ENCODE results near the gene KRT75.
"Not testable (repeated sequence)": the region's sequence is repeated elsewhere in the genome, so short reads cannot be mapped to it uniquely, and the experiment has no call there.

KRT75 gene

GRCh38 chr12:52434081-52434733 lies at the start of gene KRT75:
Gene KRT75 (minus strand): TSS chr12:52434371. CDS start chr12:52434304, 67 bp downstream.
- DNase-seq, result no peak

- no peak for DNase-seq
Observed at GRCh38 chr12:52480073-52480472, 45.9 kb upstream of the KRT75 start.

DNA sequence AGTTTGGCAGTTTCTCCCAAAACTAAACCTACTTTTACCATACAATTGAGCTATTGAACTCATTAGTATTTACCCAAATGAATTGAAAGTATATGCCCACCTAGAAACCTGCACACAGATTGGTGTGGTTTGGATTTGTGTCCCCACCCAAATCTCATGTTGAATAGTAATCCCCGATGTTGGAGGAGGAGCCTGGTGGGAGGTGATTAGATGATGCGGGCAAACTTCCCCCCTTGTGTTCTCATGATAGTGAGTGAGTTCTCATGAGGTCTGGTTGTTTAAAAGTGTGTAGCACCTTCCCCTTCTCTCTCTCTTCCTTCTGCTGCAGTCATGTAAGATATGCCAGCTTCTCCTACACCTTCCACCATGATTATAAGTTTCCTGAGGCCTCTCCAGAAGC lies 43.5 kb upstream of the KRT75 start:
- DNase-seq, result no peak

- DNase-seq, result no peak
Observed at GRCh38 chr12:52474212-52474611, 40.0 kb upstream of the KRT75 start.

DNA sequence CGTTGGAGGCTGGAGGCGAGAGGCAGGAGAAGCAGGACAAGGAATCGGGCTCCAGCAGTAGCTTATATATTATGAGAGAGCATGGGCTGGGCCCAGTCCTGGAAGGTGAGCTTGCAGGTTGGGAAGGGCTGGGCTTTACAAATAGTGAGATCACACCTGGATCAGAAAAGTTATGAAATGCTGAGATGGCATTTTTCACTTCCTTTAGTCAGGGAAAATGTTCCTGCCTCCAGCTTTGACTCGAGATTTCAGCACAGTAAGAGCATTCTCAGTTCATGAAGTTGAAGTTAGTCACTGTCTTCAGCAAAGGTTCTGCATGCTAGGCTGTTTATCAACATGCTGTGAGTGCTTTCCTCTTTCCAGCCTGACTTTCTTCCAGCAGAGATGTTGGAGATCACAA lies 39.6 kb upstream of the KRT75 start, which contains the start of gene KRT6C:
KRT6C (minus strand) TSS at position 38 of the 400 bp plus-strand sequence. CDS start 68 bp downstream, outside the sequence.
- DNase-seq, result no peak

DNA sequence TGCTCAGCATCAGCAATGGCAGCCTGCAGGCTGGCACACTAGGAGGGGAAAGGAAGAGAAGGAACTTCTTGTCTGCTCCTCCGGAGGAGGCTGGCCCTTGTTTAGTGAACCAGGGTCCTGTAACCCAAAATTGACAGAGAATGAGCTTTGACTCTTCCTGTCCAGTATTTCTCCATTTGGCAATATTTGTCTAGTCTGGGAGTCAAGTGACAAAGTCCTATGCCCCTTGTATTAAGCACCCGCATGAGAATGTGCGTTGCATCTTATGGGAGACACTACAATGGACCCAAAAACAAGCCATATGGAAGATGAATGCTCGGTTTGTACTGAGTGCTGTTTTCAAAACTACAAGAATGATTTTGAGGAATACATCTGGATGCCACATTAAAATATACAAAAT lies 35.7 kb upstream of the KRT75 start:
- DNase-seq, result no peak

GRCh38 chr12:52464897-52465296 lies 30.7 kb upstream of the KRT75 start:
- no peak for DNase-seq

- DNase-seq, result no peak
Observed at GRCh38 chr12:52461693-52462092, 27.5 kb upstream of the KRT75 start.

- no peak for DNase-seq
Observed at GRCh38 chr12:52458861-52459260, 24.7 kb upstream of the KRT75 start.

DNA sequence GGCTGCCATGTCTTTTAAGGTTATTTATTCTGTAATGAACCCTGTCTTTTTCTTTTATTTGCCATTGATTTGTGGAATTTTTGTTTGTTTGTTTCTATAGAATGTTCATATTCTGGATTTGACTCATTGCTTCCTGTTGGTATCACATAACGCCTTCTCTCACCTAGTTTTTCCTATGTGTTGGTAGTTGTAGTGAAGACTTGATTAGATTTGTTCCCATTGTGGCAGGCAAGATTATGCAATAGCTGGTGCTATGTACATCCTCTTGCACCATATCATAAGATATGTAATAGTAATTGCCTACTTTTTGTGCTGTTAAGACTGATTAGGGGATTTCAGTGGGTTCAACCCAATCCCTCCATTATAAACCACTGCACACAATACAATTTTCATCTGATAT lies 21.6 kb upstream of the KRT75 start:
- DNase-seq, result no peak

DNA sequence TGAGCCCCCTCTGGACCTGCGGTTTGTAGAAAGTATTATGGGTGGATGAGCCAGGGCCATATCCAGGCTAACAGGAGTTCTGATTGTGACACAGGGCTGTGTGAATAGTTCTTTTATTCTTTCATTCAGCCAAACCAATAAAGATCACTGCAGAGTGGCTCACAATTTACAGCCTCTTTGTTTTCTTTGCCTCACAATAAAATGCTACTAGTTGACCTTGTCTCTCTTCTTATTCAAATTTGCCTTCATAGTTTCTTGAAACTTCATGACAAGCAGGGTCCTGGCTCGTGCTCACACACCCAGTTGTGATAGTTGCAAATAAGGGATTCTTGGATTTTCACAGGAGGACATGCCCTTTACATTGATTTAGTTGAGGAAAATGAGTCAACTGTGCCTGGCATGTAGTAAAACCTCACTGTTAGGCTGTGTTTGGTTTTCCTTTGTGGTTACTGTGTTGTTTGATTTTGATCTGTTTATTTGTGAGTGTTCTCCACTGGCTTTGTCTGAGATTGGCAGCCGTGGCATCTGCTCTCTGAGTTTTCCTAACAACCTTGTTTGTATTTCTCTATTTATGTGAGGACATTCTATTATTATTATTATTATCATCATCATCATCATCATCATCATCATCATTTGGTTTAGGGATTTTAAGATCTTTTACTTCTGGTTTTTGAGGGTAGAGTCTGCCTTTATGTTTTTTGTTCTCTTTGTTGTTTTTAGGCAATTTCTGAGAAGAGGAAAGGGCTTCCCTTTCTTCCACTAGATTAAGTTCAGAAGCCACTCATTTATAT lies 20.4 kb upstream of the KRT75 start:
- no peak for DNase-seq

DNA sequence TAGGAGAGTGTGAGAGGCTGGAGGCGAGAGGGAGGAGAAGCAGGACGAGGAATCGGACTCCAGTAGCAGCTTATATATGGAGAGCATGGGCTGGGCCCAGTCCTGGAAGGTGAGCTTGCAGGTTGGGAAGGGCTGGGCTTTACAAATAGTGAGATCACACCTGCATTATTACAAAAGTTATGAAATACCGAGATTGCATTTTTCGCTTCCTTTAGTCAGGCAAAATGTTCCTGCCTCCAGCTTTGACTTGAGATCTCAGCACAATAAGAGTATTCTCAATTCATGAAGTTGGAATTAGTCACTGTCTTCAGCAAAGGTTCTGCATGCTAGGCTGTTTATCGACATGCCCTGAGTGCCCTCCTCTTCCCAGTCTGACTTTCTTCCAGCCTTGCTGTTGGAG lies 17.9 kb upstream of the KRT75 start, which contains the start of gene KRT6B:
KRT6B (minus strand) TSS at position 46 of the 400 bp plus-strand sequence. CDS start 68 bp downstream, outside the sequence.
- DNase-seq, result no peak

- DNase-seq, result no peak
Observed at GRCh38 chr12:52448228-52448627, 14.1 kb upstream of the KRT75 start.

- not testable (repeated sequence) for DNase-seq
Observed at GRCh38 chr12:52447196-52447595, 13.0 kb upstream of the KRT75 start.

DNA sequence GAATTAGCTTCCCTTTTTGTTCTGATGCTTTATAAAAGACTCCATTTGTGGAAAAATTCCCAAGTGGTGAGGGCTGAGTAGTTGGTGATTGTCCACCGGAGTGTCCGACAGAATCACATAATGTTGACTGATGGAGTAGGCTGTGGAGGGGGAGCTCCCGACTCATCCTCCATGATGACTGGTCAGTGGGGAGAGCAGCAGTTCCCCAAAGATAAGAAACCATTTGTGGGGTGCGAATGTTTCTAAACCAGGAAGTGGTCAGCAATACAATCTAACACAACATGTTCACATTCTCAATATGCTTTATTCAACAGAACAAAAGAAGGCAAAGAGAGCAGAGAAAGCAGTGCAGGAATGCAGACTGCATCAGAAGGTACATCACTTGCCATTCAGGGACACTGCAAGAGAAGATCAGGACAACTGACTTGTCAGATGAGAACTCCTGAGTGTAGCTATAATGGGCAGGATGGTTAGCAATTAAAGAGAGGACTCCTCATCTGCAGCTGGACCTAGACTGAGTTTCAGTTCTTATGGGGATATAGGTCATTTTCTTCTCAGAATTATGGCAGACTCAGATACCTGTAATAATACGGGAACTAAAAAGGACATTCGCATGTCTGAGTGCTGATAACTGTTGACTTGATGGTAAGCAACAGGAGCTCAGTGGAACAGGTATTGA lies 12.3 kb upstream of the KRT75 start:
- no peak for DNase-seq

DNA sequence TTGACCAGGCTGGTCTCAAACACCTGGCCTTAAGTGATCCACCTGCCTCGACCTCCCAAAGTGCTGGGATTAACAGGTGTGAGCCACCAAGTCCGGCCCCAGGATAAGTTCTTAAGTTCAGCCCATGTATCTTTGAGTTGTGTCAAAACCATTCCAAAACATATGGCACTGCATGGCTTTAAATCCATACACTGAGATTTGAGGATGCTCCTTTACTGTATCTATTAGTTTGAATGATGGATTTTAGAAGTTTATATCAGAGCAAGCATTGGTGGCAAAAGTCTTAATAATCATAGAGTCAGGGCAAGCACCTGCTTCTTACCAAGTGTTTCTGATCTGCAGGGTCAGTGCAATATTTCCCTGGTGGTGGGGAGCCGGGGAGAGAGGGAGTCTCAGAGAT lies 11.7 kb upstream of the KRT75 start:
- no peak for DNase-seq

GRCh38 chr12:52444647-52445595 lies 10.8 kb upstream of the KRT75 start:
- no peak for DNase-seq

DNA sequence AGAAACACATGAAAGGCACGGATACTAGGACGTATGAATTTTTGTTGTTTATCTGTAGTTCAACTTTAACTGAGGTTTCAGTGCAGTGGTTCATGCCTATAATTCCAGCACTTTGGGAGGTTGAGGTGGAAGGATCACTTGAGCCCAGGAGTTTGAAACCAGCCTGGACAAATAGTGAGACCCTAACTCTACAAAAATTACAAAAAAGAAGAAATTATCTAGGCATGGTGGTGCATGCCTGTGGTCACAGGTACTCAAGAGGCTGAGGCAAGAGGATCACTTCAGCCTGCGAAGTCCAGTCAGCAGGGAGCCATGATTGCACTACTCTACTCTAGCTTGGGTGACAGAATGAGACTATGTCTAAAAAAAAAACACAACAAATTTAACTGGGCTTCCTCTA lies 9.8 kb upstream of the KRT75 start:
- DNase-seq, result no peak

DNA sequence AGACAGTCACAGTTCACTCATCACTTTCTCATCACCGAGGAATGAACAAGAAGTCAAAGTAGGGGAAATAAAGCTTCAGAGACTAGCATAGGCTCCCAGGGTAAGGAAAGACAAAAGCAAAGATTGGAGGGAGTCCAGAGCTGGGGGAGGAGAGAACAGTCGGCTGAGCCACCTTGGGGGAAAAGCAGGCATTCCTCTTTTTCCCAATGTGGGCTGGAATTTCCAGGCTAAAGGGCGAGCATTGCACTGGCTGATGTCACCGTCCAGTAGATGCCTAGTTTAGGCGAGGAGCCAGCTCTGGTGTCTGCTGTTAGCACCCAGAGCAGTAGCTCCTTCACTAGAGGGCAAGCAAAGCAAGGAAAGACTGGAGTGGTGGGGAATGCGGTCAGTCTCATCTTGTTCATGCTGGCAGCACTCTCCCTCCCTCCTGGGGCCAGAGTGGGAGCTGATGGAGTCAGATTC lies 8.5 kb upstream of the KRT75 start:
- no peak for DNase-seq

DNA sequence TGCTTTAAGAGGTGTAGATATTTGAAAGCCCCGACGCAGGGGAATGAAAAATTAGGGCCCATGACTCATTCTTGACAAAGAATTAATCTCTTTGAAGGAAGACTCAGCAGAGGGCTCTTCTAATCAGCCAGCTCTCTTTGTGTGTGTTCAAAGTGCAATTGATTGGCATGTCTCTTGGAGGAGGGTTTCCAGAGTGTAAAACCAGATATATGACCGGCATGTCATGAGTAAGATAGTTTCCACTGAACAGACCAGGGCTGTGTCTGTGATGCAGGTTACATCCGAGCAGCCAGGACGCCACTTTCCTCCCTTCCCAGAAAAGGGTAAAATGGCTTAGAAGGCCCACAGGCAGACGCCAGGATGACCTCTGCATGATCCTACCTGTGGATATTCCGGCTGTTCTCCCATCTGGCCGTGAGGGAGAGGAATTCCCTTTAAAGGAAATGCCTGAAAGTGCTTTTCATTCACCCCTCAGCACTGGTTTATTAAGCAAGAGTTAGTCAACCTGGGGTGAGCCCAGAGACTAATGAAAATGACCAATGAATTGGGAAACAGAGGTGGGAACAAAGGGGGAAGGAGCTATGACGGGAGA lies 7.2 kb upstream of the KRT75 start:
- no peak for DNase-seq

GRCh38 chr12:52440821-52441319 lies 6.7 kb upstream of the KRT75 start:
- no peak for DNase-seq

DNA sequence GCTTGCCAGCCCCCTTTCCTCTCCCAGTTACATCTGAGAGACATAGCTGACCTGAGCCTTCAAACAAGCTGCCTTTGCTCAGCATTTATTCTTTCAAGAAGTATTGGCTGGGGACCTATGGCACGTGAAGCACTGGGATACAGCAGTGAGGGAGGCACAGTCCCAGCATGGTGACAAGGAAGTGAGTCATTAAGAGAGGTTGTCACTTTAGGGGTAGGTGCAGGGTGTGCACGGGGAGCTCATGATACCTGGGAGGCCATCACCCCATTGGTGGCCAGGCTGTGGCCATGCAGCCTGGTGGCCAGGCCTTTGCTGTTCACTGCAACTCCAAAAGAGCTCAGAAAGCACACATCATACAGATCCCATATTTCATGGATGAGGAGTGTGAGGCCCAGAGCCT lies 5.7 kb upstream of the KRT75 start:
- DNase-seq, result no peak

All from activated naive CD4-positive, alpha-beta T cell treated with Interleukin-2 at 50 U/mL for 16 hours (primary cell).